BE2C (cell line): ENCODE measurements around the gene GSG1L.

Source experiments
- DNase-seq: peaks from one replicate; pipeline ENCODE4 v3.0.0-alpha.2; 2020
- H3K27me3 ChIP-seq: fragments of 250-450 bp; sonication (Bioruptor Pico); 2 replicates; pipeline ENCODE4 v1.5.1; 2020; ENCODE audit warnings: mild to moderate bottlenecking
- H3K36me3 ChIP-seq: fragments of 250-450 bp; sonication (Bioruptor Pico); 2 replicates; pipeline ENCODE4 v1.5.1; 2020; ENCODE audit warnings: mild to moderate bottlenecking
- H3K4me1 ChIP-seq: fragments of 250-450 bp; sonication (Bioruptor Pico); 2 replicates; pipeline ENCODE4 v1.5.1; 2020
- H3K4me3 ChIP-seq: 2 replicates; pipeline ENCODE4 v1.5.1; 2011; ENCODE audit warnings: low read depth, low read length
- H3K9me3 ChIP-seq: fragments of 250-450 bp; sonication (Bioruptor Pico); 2 replicates; pipeline ENCODE4 v1.5.1; 2020
- CTCF ChIP-seq: IDR thresholded peaks from 2 replicates; pipeline ENCODE4 v1.5.1; 2012; ENCODE audit warnings: mild to moderate bottlenecking, low read depth, low read length

Gene GSG1L

GRCh38 chr16:27749547-27749875, 314.0 kb downstream of the GSG1L start:
- Histone ChIP-seq H3K36me3 (no peaks in the 10 kb centered on the region), H3K27me3 (no peaks in the 10 kb centered on the region), H3K4me1 (peaks cover 5% of the 10 kb centered on the region), H3K4me3 (no peak overlapping the region), H3K9me3 (no peaks in the 10 kb centered on the region)
- DNase-seq, result no peak
- no peak for TF ChIP-seq CTCF

GRCh38 chr16:27748868-27749546, 314.5 kb downstream of the GSG1L start:
- H3K4me3 ChIP-seq, result no peak overlapping the region
- peaks cover 5% of the 10 kb centered on the region for H3K4me1 ChIP-seq
- peak; percentile 45 for TF ChIP-seq CTCF
- no peaks in the 10 kb centered on the region for H3K9me3 ChIP-seq
- peak; percentile 61 for DNase-seq
- H3K27me3 ChIP-seq, result no peaks in the 10 kb centered on the region
- H3K36me3 ChIP-seq, result no peaks in the 10 kb centered on the region

GRCh38 chr16:27747946-27748345, 315.6 kb downstream of the GSG1L start:
- no peak for TF ChIP-seq CTCF

GRCh38 chr16:27746076-27746855, 317.2 kb downstream of the GSG1L start:
- H3K9me3 ChIP-seq, result no peaks in the 10 kb centered on the region
- H3K4me3 ChIP-seq, result no peak overlapping the region
- no peak for TF ChIP-seq CTCF
- DNase-seq, result no peak
- peaks cover 5% of the 10 kb centered on the region for H3K4me1 ChIP-seq
- H3K36me3 ChIP-seq, result no peaks in the 10 kb centered on the region
- no peaks in the 10 kb centered on the region for H3K27me3 ChIP-seq

More at GRCh38 chr16:27747946-27748345, 315.6 kb downstream of the GSG1L start:
- H3K4me1 ChIP-seq, result peaks cover 5% of the 10 kb centered on the region
- no peaks in the 10 kb centered on the region for H3K27me3 ChIP-seq
- H3K9me3 ChIP-seq, result no peaks in the 10 kb centered on the region
- H3K4me3 ChIP-seq, result no peak overlapping the region
- no peaks in the 10 kb centered on the region for H3K36me3 ChIP-seq
- DNase-seq, result no peak

- no peak for DNase-seq
- Histone ChIP-seq H3K36me3 (no peaks in the 10 kb centered on the region), H3K9me3 (no peaks in the 10 kb centered on the region)
These were observed 318.2 kb downstream of the GSG1L start for GRCh38 chr16:27745348-27745747.

More at GRCh38 chr16:27745348-27745747, 318.2 kb downstream of the GSG1L start:
- Histone ChIP-seq H3K4me1 (peaks cover 5% of the 10 kb centered on the region), H3K4me3 (no peak overlapping the region), H3K27me3 (no peaks in the 10 kb centered on the region)
- no peak for TF ChIP-seq CTCF
